ENCODE measurements around the gene HAUS2. TPM values are rescaled to one million over a fixed set of nuclear protein-coding genes. Genes with fewer than 3 reads are reported as not detected.

Gene HAUS2
- total RNA-seq, 1 experiment from 2014 or later, result 23.7 TPM

- TF ChIP-seq CTCF (conservative IDR thresholded peaks at IDR 0.05), result no peak
- no peak for TF ChIP-seq EZH2 (IDR thresholded peaks at IDR 0.05; ENCODE audit: low read depth)
- BruUV-seq (replicated peaks), result no TSS peak
- Histone ChIP-seq H3K9me3 (ENCODE audit: insufficient read depth, low read depth) (no peaks in the 10 kb centered on the region), H3K79me2 (ENCODE audit: low read depth) (peaks cover 7% of the 10 kb centered on the region), H3K27me3 (ENCODE audit: insufficient read depth, low read depth) (no peaks in the 10 kb centered on the region), H4K20me1 (ENCODE audit: insufficient read depth) (no peaks in the 10 kb centered on the region), H3F3A (ENCODE audit: insufficient read depth, low read depth) (0 out of 2 replicates have a peak, but pooled peaks cover 3% of the 10 kb centered on the region), H3K9me2 (ENCODE audit: insufficient read depth) (no peaks in the 10 kb centered on the region), H3K36me3 (ENCODE audit: low read depth) (no peaks in the 10 kb centered on the region), H2AFZ (no peak overlapping the region), H3K27ac (no peak overlapping the region), H3K4me3 (no peak overlapping the region), H3K4me2 (no peak overlapping the region), H3K4me1 (replicated peaks; ENCODE audit: insufficient read depth) (peaks cover 10% of the 10 kb centered on the region)
- ChIA-PET CTCF (interaction anchor here (0.7 kb wide), 1 partner anchor 889 kb away, joined by 3 read pairs; no protein-coding TSS in a partner anchor), POLR2A (ENCODE audit: unreplicated experiment) (interaction anchor here (0.6 kb wide), 1 partner anchor 330 kb away, joined by 3 read pairs; no protein-coding TSS in a partner anchor)
- DNase-seq, result no peak
- intact Hi-C loops (cut with micrococcal nuclease; ENCODE audit: unreplicated experiment), result no loop called here
Observed at GRCh38 chr15:42503825-42504224, 44.8 kb upstream of the HAUS2 start.

- Histone ChIP-seq H4K20me1 (ENCODE audit: insufficient read depth) (no peaks in the 10 kb centered on the region), H3F3A (ENCODE audit: insufficient read depth, low read depth) (no peaks in the 10 kb centered on the region), H3K36me3 (ENCODE audit: low read depth) (no peaks in the 10 kb centered on the region), H3K79me2 (ENCODE audit: low read depth) (peaks cover 7% of the 10 kb centered on the region), H3K4me2 (no peak overlapping the region), H3K27ac (no peak overlapping the region), H3K9me2 (ENCODE audit: insufficient read depth) (no peaks in the 10 kb centered on the region), H3K4me1 (replicated peaks; ENCODE audit: insufficient read depth) (peaks cover 2% of the 10 kb centered on the region; the same call in 1 of the 2 replicates), H3K4me3 (no peak overlapping the region), H3K27me3 (ENCODE audit: insufficient read depth, low read depth) (no peaks in the 10 kb centered on the region), H2AFZ (no peak overlapping the region), H3K9me3 (ENCODE audit: insufficient read depth, low read depth) (no peaks in the 10 kb centered on the region)
- intact Hi-C loops (cut with micrococcal nuclease; ENCODE audit: unreplicated experiment), result no loop called here
- no peak for DNase-seq
- no peak for TF ChIP-seq EZH2 (IDR thresholded peaks at IDR 0.05; ENCODE audit: low read depth)
- no peak for TF ChIP-seq CTCF (conservative IDR thresholded peaks at IDR 0.05)
- POLR2A ChIA-PET (ENCODE audit: unreplicated experiment), result interaction anchor here (0.6 kb wide), 1 partner anchor 331 kb away, joined by 3 read pairs; no protein-coding TSS in a partner anchor
- CTCF ChIA-PET, result no interaction called here
- BruUV-seq (replicated peaks), result no TSS peak
Observed at GRCh38 chr15:42504631-42505030, 44.0 kb upstream of the HAUS2 start.

GRCh38 chr15:42507514-42507913 is 41.1 kb upstream of the HAUS2 start:
- Histone ChIP-seq H3K27ac (no peak overlapping the region), H2AFZ (no peak overlapping the region), H3K4me2 (no peak overlapping the region), H3K9me3 (ENCODE audit: insufficient read depth, low read depth) (no peaks in the 10 kb centered on the region), H3K27me3 (ENCODE audit: insufficient read depth, low read depth) (no peaks in the 10 kb centered on the region), H3K36me3 (ENCODE audit: low read depth) (no peaks in the 10 kb centered on the region), H3K9me2 (ENCODE audit: insufficient read depth) (no peaks in the 10 kb centered on the region), H3K4me3 (no peak overlapping the region), H4K20me1 (ENCODE audit: insufficient read depth) (no peaks in the 10 kb centered on the region), H3K4me1 (replicated peaks; ENCODE audit: insufficient read depth) (no peaks in the 10 kb centered on the region), H3F3A (ENCODE audit: insufficient read depth, low read depth) (no peaks in the 10 kb centered on the region), H3K79me2 (ENCODE audit: low read depth) (peaks cover 6% of the 10 kb centered on the region)
- intact Hi-C loops (cut with micrococcal nuclease; ENCODE audit: unreplicated experiment), result no loop called here
- ChIA-PET CTCF (no interaction called here), POLR2A (ENCODE audit: unreplicated experiment) (no interaction called here)
- BruUV-seq (replicated peaks), result no TSS peak
- no peak for TF ChIP-seq CTCF (conservative IDR thresholded peaks at IDR 0.05)
- no peak for TF ChIP-seq EZH2 (IDR thresholded peaks at IDR 0.05; ENCODE audit: low read depth)
- peak in 1 of 2 experiments; percentile 31 for DNase-seq
